BJ (cell line): ENCODE data around the gene UBR2. TPM values are rescaled to one million over a fixed set of nuclear protein-coding genes. Genes with fewer than 3 reads are reported as not detected.
"Not testable (repeated sequence)": the region's sequence is repeated elsewhere in the genome, so short reads cannot be mapped to it uniquely, and the experiment has no call there.

Source experiments
- CTCF ChIA-PET: fragments of 350-600 bp; formaldehyde crosslinking; extraction: SDS; loops from one replicate; lab custom pipeline; 2021; ENCODE audit warnings: antibody characterized with exemption, inconsistent platforms; lab: Yijun Ruan, JAX
- POLR2A ChIA-PET: fragments of 300-600 bp; sonication (Branson Sonifier 250); formaldehyde crosslinking; extraction: SDS; loops from one replicate; lab custom pipeline; 2021; ENCODE audit warnings: antibody characterized with exemption; lab: Charles Lee
- DNase-seq: peaks from one replicate; pipeline ENCODE4 v3.0.0-alpha.2; 2011; ENCODE audit warnings: low read depth
- H3K27me3 ChIP-seq: 2 replicates; pipeline ENCODE4 v1.6.0; 2011; ENCODE audit warnings: low read length; ENCODE audit not compliant: control insufficient read depth, insufficient read depth
- H3K36me3 ChIP-seq: 2 replicates; pipeline ENCODE4 v1.5.1; 2011; ENCODE audit warnings: low read length; ENCODE audit not compliant: control insufficient read depth, insufficient read depth
- H3K4me3 ChIP-seq: 2 replicates; pipeline ENCODE4 v1.5.1; 2011; ENCODE audit warnings: low read depth, mild to moderate bottlenecking, control low read depth, low read length
- CTCF ChIP-seq: IDR thresholded peaks from 2 replicates; pipeline ENCODE4 v1.5.1; 2011; ENCODE audit warnings: low read depth, mild to moderate bottlenecking, control low read depth, inconsistent platforms, low read length, moderate library complexity; ENCODE audit not compliant: insufficient read depth
- polyA plus RNA-seq: library from polyadenylated mRNA; depleted of rRNA; stranded (reverse); fragments of >200 nt; gene quantifications from 2 replicates; pipeline ENCODE4 v1.2.3, GENCODE V29; 2011

The UBR2 gene
- polyA plus RNA-seq, 1 experiment: 9.8 TPM

DNA sequence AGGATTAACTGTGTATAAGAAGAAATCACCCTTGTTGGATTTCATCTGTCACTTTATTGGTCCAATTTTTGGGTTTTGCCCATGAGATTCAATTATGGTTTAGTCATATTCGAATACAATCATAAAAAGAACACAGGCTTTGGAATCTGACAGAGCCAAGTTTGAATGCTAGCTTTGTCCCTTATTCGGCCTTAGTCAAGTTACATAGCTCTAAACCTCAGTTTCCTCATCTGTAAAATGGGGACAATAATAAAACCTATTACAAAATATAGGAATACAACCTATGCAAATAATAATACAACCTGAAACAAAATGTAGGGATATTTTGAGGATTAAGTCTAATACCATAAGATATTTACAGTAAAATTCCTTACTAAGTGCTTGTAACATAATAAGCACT is 100.9 kb downstream of the UBR2 start:
- Histone ChIP-seq H3K4me3 (no peak overlapping the region), H3K36me3 (peaks cover 11% of the 10 kb centered on the region), H3K27me3 (no peaks in the 10 kb centered on the region)
- ChIA-PET CTCF (interaction anchor here (1.0 to 5.8 kb wide), 2 partner anchors 62 to 215 kb away, joined by 4 to 56 read pairs; partner anchors contain the start of gene RPL7L1), POLR2A (no interaction called here)
- no peak for TF ChIP-seq CTCF
- DNase-seq: no peak

DNA sequence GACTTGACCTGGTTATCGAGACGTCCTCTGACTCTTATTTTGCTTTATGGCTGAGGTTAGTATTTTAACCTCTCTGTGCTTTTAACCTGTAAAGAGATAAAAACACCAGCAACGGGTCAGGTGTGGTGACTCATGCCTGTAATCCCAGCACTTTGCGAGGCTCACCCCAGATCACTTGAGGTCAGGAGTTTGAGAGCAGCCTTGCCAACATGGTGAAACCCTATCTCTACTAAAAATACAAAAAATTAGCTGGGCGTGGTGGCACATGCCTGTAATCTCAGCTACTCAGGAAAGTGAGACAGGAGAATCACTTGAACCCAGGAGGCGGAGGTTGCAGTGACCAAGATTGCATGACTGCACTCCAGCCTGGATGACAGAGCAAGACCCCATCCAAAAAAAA is 110.5 kb downstream of the UBR2 start:
- CTCF ChIA-PET: interaction anchor here (1.2 to 1.5 kb wide), 2 partner anchors 13 to 52 kb away, joined by 7 to 10 read pairs; no protein-coding TSS in a partner anchor
- H3K4me3 ChIP-seq, POLR2A ChIA-PET, DNase-seq, H3K27me3 ChIP-seq: not testable (repeated sequence)
- H3K36me3 ChIP-seq: peaks cover 11% of the 10 kb centered on the region

GRCh38 chr6:42674780-42675179 is 111.0 kb downstream of the UBR2 start:
- CTCF ChIA-PET: interaction anchor here (1.2 to 1.5 kb wide), 3 partner anchors 13 to 52 kb away, joined by 3 to 10 read pairs (median 7); no protein-coding TSS in a partner anchor
- H3K27me3 ChIP-seq: no peaks in the 10 kb centered on the region
- no peak for DNase-seq
- H3K36me3 ChIP-seq: peaks cover 12% of the 10 kb centered on the region
- POLR2A ChIA-PET: no interaction called here
- H3K4me3 ChIP-seq: no peak overlapping the region
- no peak for TF ChIP-seq CTCF

DNA sequence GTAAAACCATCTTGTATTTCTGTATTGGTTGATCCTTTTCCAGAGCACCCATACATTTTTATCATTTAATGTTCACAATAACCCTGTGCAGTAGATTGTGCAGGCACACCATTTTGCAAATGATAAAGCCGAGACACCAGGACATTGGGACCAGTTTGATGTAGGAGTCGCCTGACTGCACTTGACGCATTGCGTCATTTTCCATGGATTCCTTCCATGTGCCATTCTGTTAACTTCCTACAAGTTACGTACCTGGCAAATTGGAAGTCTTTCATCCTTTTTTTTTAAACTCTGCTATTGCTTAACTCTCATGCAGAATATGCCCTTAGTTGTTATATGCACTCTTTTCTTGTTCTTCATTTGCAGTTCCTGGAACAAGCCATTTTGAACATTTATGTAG is 115.5 kb downstream of the UBR2 start:
- no peak for DNase-seq
- peaks cover 18% of the 10 kb centered on the region for H3K36me3 ChIP-seq

DNA sequence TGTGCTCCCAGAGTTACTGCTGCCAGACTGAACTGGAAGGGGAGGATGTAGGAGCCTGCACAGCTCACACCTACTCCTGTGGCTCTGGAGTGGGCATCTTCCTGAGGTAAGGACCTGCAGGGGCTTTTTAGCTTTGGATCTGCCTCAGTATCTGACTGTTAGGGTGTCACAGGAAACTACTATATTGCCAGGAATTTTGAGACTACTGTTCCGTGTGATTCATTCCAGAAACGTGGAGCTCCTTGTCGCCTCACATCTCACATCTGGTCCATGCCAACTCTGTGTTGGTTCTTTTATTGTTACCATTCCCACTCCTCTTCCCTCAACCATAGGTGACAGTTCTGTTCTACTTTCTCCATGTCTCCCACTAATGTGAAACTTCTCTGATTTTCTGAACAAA is 124.5 kb downstream of the UBR2 start:
- no peak for DNase-seq
- H3K36me3 ChIP-seq: peaks cover 16% of the 10 kb centered on the region
- no peak for TF ChIP-seq CTCF
- POLR2A ChIA-PET: no interaction called here
- no peaks in the 10 kb centered on the region for H3K27me3 ChIP-seq
- CTCF ChIA-PET: interaction anchor here (0.9 to 3.8 kb wide), 6 partner anchors 8 to 188 kb away, joined by 3 to 23 read pairs (median 4); no protein-coding TSS in a partner anchor
- no peak overlapping the region for H3K4me3 ChIP-seq

More for the DNA sequence above, 115.5 kb downstream of the UBR2 start:
- no peak for TF ChIP-seq CTCF
- ChIA-PET POLR2A (no interaction called here), CTCF (interaction anchor here (0.7 to 1.4 kb wide), 2 partner anchors 47 to 198 kb away, joined by 3 to 6 read pairs; no protein-coding TSS in a partner anchor)
- no peak overlapping the region for H3K4me3 ChIP-seq
- H3K27me3 ChIP-seq: no peaks in the 10 kb centered on the region

- ChIA-PET CTCF (interaction anchor here (0.9 to 3.8 kb wide), 4 partner anchors 16 to 188 kb away, joined by 3 to 23 read pairs (median 6); no protein-coding TSS in a partner anchor), POLR2A (no interaction called here)
- no peak for DNase-seq
- no peaks in the 10 kb centered on the region for H3K27me3 ChIP-seq
- TF ChIP-seq CTCF: no peak
- H3K36me3 ChIP-seq: peaks cover 15% of the 10 kb centered on the region
- H3K4me3 ChIP-seq: no peak overlapping the region
These were observed 125.5 kb downstream of the UBR2 start for GRCh38 chr6:42689371-42689770.
